Neural cell (in vitro differentiated cells): ENCODE data around the gene RMI2. TPM values are rescaled to one million over a fixed set of nuclear protein-coding genes. Genes with fewer than 3 reads are reported as not detected.

Experiments used
- H2AFZ ChIP-seq: fragments of 200-600, 300-800 bp; sonication (generic), shearing (Covaris generic); 2 replicates; pipeline ENCODE4 v1.6.0; 2014; ENCODE audit warnings: low read depth, mild to moderate bottlenecking, antibody characterized with exemption, low read length, moderate library complexity
- H3F3A ChIP-seq: fragments of 200-600 bp; shearing (Covaris generic); 2 replicates; pipeline ENCODE4 v1.6.1; 2016; ENCODE audit warnings: mild to moderate bottlenecking, moderate library complexity, mixed read lengths, antibody characterized with exemption, low read length; ENCODE audit not compliant: insufficient read depth, poor library complexity, severe bottlenecking
- H3K27ac ChIP-seq: fragments of 200-600, 300-800 bp; sonication (generic), shearing (Covaris generic); 2 replicates; pipeline ENCODE4 v1.5.1; 2014; ENCODE audit warnings: mild to moderate bottlenecking, low read length, moderate library complexity
- H3K27me3 ChIP-seq: fragments of 300-800, 200-600 bp; sonication (generic), shearing (Covaris generic); 2 replicates; pipeline ENCODE4 v1.6.0; 2014; ENCODE audit warnings: mild to moderate bottlenecking, low read depth, low read length, moderate library complexity; ENCODE audit not compliant: insufficient read depth
- H3K36me3 ChIP-seq: fragments of 300-800, 200-600 bp; sonication (generic), shearing (Covaris generic); 2 replicates; pipeline ENCODE4 v1.5.1; 2014; ENCODE audit warnings: mild to moderate bottlenecking, antibody characterized with exemption, low read length, moderate library complexity; ENCODE audit not compliant: insufficient read depth
- H3K4me2 ChIP-seq: fragments of 300-800, 200-600 bp; sonication (generic), shearing (Covaris generic); 2 replicates; pipeline ENCODE4 v1.6.0; 2014; ENCODE audit warnings: mild to moderate bottlenecking, low read length
- H3K4me3 ChIP-seq: fragments of 300-800, 200-600 bp; sonication (generic), shearing (Covaris generic); 2 replicates; pipeline ENCODE4 v1.5.1; 2014; ENCODE audit warnings: mild to moderate bottlenecking, low read length, moderate library complexity
- H3K79me2 ChIP-seq: fragments of 200-600 bp; shearing (Covaris generic); replicated peaks from 2 replicates; pipeline ENCODE4 v1.6.0; 2014; ENCODE audit warnings: mild to moderate bottlenecking, low read length, moderate library complexity; ENCODE audit not compliant: insufficient read depth
- H3K9ac ChIP-seq: fragments of 300-800, 200-600 bp; sonication (generic), shearing (Covaris generic); 2 replicates; pipeline ENCODE4 v1.6.1; 2016; ENCODE audit warnings: mild to moderate bottlenecking, low read length, mixed read lengths
- H3K9me2 ChIP-seq: fragments of 200-600 bp; shearing (Covaris generic); 2 replicates; pipeline ENCODE4 v1.6.1; 2016; ENCODE audit warnings: mild to moderate bottlenecking, low read length, mixed read lengths; ENCODE audit not compliant: insufficient read depth
- H3K9me3 ChIP-seq: fragments of 200-600, 300-800 bp; sonication (generic), shearing (Covaris generic); 2 replicates; pipeline ENCODE4 v1.6.1; 2016; ENCODE audit warnings: mild to moderate bottlenecking, mixed run types, low read length, moderate library complexity, mixed read lengths
- H4K20me1 ChIP-seq: fragments of 200-600 bp; shearing (Covaris generic); 2 replicates; pipeline ENCODE4 v1.6.1; 2016; ENCODE audit warnings: mild to moderate bottlenecking, mixed run types; ENCODE audit not compliant: insufficient read depth
- EP300 ChIP-seq: fragments of 450-650 bp; conservative IDR thresholded peaks from 2 replicates; pipeline ENCODE4 v1.6.1; 2014; ENCODE audit warnings: antibody characterized with exemption, mild to moderate bottlenecking, moderate library complexity; ENCODE audit not compliant: poor library complexity, severe bottlenecking
- EZH2 ChIP-seq: fragments of 200-600, 300-800 bp; shearing (Covaris generic), sonication (generic); IDR thresholded peaks from 2 replicates; pipeline ENCODE4 v1.6.1; 2014; ENCODE audit warnings: antibody characterized with exemption, low read length, borderline replicate concordance, mild to moderate bottlenecking; ENCODE audit not compliant: insufficient read depth, poor library complexity, severe bottlenecking
- MXI1 ChIP-seq: fragments of 450-650 bp; conservative IDR thresholded peaks from 2 replicates; pipeline ENCODE4 v1.6.1; 2014; ENCODE audit warnings: antibody characterized with exemption, mild to moderate bottlenecking; ENCODE audit not compliant: poor library complexity, severe bottlenecking
- POLR2AphosphoS5 ChIP-seq: IDR thresholded peaks from 2 replicates; pipeline ENCODE4 v1.6.1; 2012
- RAD21 ChIP-seq: fragments of 450-650 bp; conservative IDR thresholded peaks from 2 replicates; pipeline ENCODE4 v1.6.1; 2014; ENCODE audit warnings: antibody characterized with exemption, mild to moderate bottlenecking, moderate library complexity
- SMC3 ChIP-seq: fragments of 450-650 bp; conservative IDR thresholded peaks from 2 replicates; pipeline ENCODE4 v1.6.1; 2014; ENCODE audit warnings: antibody characterized with exemption, mild to moderate bottlenecking, moderate library complexity; ENCODE audit not compliant: poor library complexity
- TAF1 ChIP-seq: IDR thresholded peaks from 2 replicates; pipeline ENCODE4 v1.6.1; 2012; ENCODE audit warnings: low read depth
- polyA plus RNA-seq: library from polyadenylated mRNA; depleted of rRNA; stranded (reverse); fragments of >200 nt; gene quantifications from 2 replicates; pipeline ENCODE4 v1.2.3, GENCODE V29; 2014
- TF ChIP-seq, protein P1 (sequence below): IDR thresholded peaks from 2 replicates; pipeline ENCODE4 v1.6.1; 2012; ENCODE audit warnings: borderline replicate concordance
- TF ChIP-seq, protein P2 (sequence below): fragments of 450-650 bp; IDR thresholded peaks from 2 replicates; pipeline ENCODE4 v1.5.1; 2014; ENCODE audit warnings: antibody characterized with exemption, mild to moderate bottlenecking, moderate library complexity; ENCODE audit not compliant: poor library complexity, severe bottlenecking

The RMI2 gene
- polyA plus RNA-seq, 1 donor from 2014 or later, result 0.48 TPM

GRCh38 chr16:11330526-11331237, 14.6 kb upstream of the RMI2 start:
- Histone ChIP-seq H3K9me3 (no peaks in the 10 kb centered on the region), H3K27me3 (no peaks in the 10 kb centered on the region), H3K27ac (no peak overlapping the region), H4K20me1 (no peaks in the 10 kb centered on the region), H3K4me2 (no peak overlapping the region), H3K9me2 (no peaks in the 10 kb centered on the region), H3F3A (no peaks in the 10 kb centered on the region), H3K4me3 (no peak overlapping the region), H2AFZ (no peak overlapping the region), H3K36me3 (no peaks in the 10 kb centered on the region), H3K9ac (no peak overlapping the region), H3K79me2 (no peaks in the 10 kb centered on the region)
- TF ChIP-seq TAF1, result no peak
- no peak for TF ChIP-seq POLR2AphosphoS5

DNA sequence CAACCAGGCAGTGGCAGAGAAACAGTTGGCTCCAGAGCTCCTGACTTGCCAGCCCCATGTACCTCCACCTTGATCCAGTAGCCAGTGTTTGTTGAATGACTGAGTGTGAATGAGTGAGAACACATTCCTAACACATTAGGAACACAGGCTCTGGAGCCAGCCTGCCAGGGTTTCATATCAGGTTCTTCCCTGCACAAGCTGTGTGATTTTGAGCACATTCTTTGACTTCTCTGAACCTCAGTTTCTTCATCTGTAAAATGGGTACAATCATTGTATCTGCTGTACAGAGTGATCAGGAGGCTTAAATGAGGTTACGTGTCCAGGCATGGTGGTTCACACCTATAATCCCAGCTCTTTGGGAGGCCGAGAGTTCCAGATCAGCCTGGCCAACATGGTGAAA, 13.3 kb upstream of the RMI2 start:
- Histone ChIP-seq H3K27ac (no peak overlapping the region), H3K36me3 (no peaks in the 10 kb centered on the region), H2AFZ (no peak overlapping the region), H3K27me3 (no peaks in the 10 kb centered on the region), H3F3A (no peaks in the 10 kb centered on the region), H3K9me2 (no peaks in the 10 kb centered on the region), H3K9me3 (no peaks in the 10 kb centered on the region), H3K4me3 (no peak overlapping the region), H3K4me2 (no peak overlapping the region), H3K79me2 (no peaks in the 10 kb centered on the region), H3K9ac (no peak overlapping the region), H4K20me1 (no peaks in the 10 kb centered on the region)
- TF ChIP-seq RAD21, result no peak
- TF ChIP-seq POLR2AphosphoS5, result no peak
- TF ChIP-seq, protein P1, sequence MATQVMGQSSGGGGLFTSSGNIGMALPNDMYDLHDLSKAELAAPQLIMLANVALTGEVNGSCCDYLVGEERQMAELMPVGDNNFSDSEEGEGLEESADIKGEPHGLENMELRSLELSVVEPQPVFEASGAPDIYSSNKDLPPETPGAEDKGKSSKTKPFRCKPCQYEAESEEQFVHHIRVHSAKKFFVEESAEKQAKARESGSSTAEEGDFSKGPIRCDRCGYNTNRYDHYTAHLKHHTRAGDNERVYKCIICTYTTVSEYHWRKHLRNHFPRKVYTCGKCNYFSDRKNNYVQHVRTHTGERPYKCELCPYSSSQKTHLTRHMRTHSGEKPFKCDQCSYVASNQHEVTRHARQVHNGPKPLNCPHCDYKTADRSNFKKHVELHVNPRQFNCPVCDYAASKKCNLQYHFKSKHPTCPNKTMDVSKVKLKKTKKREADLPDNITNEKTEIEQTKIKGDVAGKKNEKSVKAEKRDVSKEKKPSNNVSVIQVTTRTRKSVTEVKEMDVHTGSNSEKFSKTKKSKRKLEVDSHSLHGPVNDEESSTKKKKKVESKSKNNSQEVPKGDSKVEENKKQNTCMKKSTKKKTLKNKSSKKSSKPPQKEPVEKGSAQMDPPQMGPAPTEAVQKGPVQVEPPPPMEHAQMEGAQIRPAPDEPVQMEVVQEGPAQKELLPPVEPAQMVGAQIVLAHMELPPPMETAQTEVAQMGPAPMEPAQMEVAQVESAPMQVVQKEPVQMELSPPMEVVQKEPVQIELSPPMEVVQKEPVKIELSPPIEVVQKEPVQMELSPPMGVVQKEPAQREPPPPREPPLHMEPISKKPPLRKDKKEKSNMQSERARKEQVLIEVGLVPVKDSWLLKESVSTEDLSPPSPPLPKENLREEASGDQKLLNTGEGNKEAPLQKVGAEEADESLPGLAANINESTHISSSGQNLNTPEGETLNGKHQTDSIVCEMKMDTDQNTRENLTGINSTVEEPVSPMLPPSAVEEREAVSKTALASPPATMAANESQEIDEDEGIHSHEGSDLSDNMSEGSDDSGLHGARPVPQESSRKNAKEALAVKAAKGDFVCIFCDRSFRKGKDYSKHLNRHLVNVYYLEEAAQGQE, result no peak
- TF ChIP-seq, protein P2, sequence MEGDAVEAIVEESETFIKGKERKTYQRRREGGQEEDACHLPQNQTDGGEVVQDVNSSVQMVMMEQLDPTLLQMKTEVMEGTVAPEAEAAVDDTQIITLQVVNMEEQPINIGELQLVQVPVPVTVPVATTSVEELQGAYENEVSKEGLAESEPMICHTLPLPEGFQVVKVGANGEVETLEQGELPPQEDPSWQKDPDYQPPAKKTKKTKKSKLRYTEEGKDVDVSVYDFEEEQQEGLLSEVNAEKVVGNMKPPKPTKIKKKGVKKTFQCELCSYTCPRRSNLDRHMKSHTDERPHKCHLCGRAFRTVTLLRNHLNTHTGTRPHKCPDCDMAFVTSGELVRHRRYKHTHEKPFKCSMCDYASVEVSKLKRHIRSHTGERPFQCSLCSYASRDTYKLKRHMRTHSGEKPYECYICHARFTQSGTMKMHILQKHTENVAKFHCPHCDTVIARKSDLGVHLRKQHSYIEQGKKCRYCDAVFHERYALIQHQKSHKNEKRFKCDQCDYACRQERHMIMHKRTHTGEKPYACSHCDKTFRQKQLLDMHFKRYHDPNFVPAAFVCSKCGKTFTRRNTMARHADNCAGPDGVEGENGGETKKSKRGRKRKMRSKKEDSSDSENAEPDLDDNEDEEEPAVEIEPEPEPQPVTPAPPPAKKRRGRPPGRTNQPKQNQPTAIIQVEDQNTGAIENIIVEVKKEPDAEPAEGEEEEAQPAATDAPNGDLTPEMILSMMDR, result no peak
- no peak for TF ChIP-seq MXI1
- TF ChIP-seq TAF1, result no peak
- no peak for TF ChIP-seq EP300
- no peak for TF ChIP-seq EZH2
- no peak for TF ChIP-seq SMC3
